HG03039 (cell line): ENCODE data around the gene ITGAX.

Source experiments
- ATAC-seq: cut with Tn5 transposase; IDR thresholded peaks from one replicate; pipeline ENCODE4 v1.9.1; 2021; ENCODE audit warnings: mild to moderate bottlenecking, moderate library complexity; ENCODE audit not compliant: unreplicated experiment

The ITGAX gene

GRCh38 chr16:31347445-31347844, 7.5 kb upstream of the ITGAX start:
- ATAC-seq, result no peak

GRCh38 chr16:31348579-31348978, 6.4 kb upstream of the ITGAX start:
- ATAC-seq, result no peak

- ATAC-seq, result no peak
Observed at GRCh38 chr16:31350275-31351005, 4.5 kb upstream of the ITGAX start.

GRCh38 chr16:31351246-31351941, 3.6 kb upstream of the ITGAX start:
- ATAC-seq, result no peak

- no peak for ATAC-seq
Observed at GRCh38 chr16:31351942-31352325, 3.0 kb upstream of the ITGAX start.

GRCh38 chr16:31352376-31353115, 2.4 kb upstream of the ITGAX start:
- ATAC-seq, result no peak

- no peak for ATAC-seq
Observed at GRCh38 chr16:31355431-31356100, 590 bp downstream of the ITGAX start.

- ATAC-seq, result no peak
Observed at GRCh38 chr16:31356566-31357323, 1.8 kb downstream of the ITGAX start.

- ATAC-seq, result no peak
Observed at GRCh38 chr16:31357324-31358109, 2.5 kb downstream of the ITGAX start.

GRCh38 chr16:31360251-31360650, 5.3 kb downstream of the ITGAX start:
- ATAC-seq, result no peak

- ATAC-seq, result no peak
Observed at GRCh38 chr16:31361201-31362110, 6.5 kb downstream of the ITGAX start.

- no peak for ATAC-seq
Observed at GRCh38 chr16:31362476-31363405, 7.8 kb downstream of the ITGAX start.

- ATAC-seq, result no peak
Observed at GRCh38 chr16:31363721-31364120, 8.7 kb downstream of the ITGAX start.

- no peak for ATAC-seq
Observed at GRCh38 chr16:31364421-31364820, 9.4 kb downstream of the ITGAX start.

- no peak for ATAC-seq
Observed at GRCh38 chr16:31365131-31365865, 10.3 kb downstream of the ITGAX start.

GRCh38 chr16:31367853-31368252, 12.9 kb downstream of the ITGAX start:
- ATAC-seq, result no peak

- no peak for ATAC-seq
Observed at GRCh38 chr16:31371008-31371407, 16.0 kb downstream of the ITGAX start.
